H1 (cell line): ENCODE results near the gene KXD1. TPM values are rescaled to one million over a fixed set of nuclear protein-coding genes. Genes with fewer than 3 reads are reported as not detected.

Source experiments
- CTCF ChIA-PET: fragments of 300-600 bp; sonication (Branson Sonifier 250); formaldehyde crosslinking; loops from one replicate; lab custom pipeline; 2021; ENCODE audit not compliant: partially characterized antibody; lab: Charles Lee
- POLR2A ChIA-PET: fragments of 300-600 bp; sonication (Branson Sonifier 250); formaldehyde crosslinking; loops from one replicate; lab custom pipeline; 2021; ENCODE audit warnings: inconsistent platforms; ENCODE audit not compliant: partially characterized antibody; lab: Charles Lee
- DNase-seq, 2 experiments: peaks; one replicate each; pipeline versions ENCODE4 v3.0.0 to v3.0.0-alpha.2; 2010 to 2022; ENCODE audit warnings: low spot score in 2 of 2, low read depth in 1 of 2, mixed read lengths in 1 of 2
- FAIRE-seq: peaks from 2 replicates; lab custom pipeline; 2011; peaks lifted over from hg19 to GRCh38; lab: Jason Lieb, UNC
- H2AFZ ChIP-seq: 2 replicates; pipeline ENCODE4 v1.8.1; 2012; ENCODE audit warnings: low read length, inconsistent platforms
- H2AK5ac ChIP-seq: 2 replicates; pipeline ENCODE4 v1.6.1; 2013; ENCODE audit warnings: low read depth, low read length
- H2BK120ac ChIP-seq: replicated peaks from 2 replicates; pipeline ENCODE3; 2013; ENCODE audit warnings: low read depth, low read length, inconsistent platforms
- H2BK12ac ChIP-seq: 2 replicates; pipeline ENCODE4 v1.6.1; 2013; ENCODE audit warnings: low read depth, low read length
- H2BK15ac ChIP-seq: 2 replicates; pipeline ENCODE4 v1.6.1; 2013; ENCODE audit warnings: low read length
- H2BK20ac ChIP-seq: 2 replicates; pipeline ENCODE4 v1.6.1; 2013; ENCODE audit warnings: low read length
- H2BK5ac ChIP-seq: 2 replicates; pipeline ENCODE4 v1.6.1; 2013; ENCODE audit warnings: low read depth, low read length
- H3K14ac ChIP-seq: 2 replicates; pipeline ENCODE4 v1.6.1; 2013; ENCODE audit warnings: inconsistent platforms; ENCODE audit not compliant: insufficient read length
- H3K18ac ChIP-seq: 2 replicates; pipeline ENCODE4 v1.6.1; 2013; ENCODE audit warnings: low read length; ENCODE audit errors: extremely low read depth
- H3K23ac ChIP-seq: 2 replicates; pipeline ENCODE4 v1.6.1; 2013; ENCODE audit warnings: inconsistent platforms; ENCODE audit not compliant: insufficient read length
- H3K23me2 ChIP-seq: 2 replicates; pipeline ENCODE4 v1.6.1; 2013; ENCODE audit warnings: low read depth, low read length
- H3K27ac ChIP-seq: 2 replicates; pipeline ENCODE4 v1.6.1; 2011; ENCODE audit warnings: low read depth, low read length, inconsistent platforms
- H3K27me3 ChIP-seq, 4 experiments: replicated peaks in 1 of 4; 1 replicate in 1 of 4; 2 replicates in 3 of 4; pipeline versions ENCODE4 v1.6.1 to v1.8.1; 2011 to 2013; ENCODE audit warnings: low read length in 3 of 4, mild to moderate bottlenecking in 3 of 4, inconsistent platforms in 2 of 4, mixed read lengths in 2 of 4, moderate library complexity in 1 of 4; ENCODE audit not compliant: control insufficient read depth in 3 of 4, insufficient read depth in 3 of 4; ENCODE audit errors: extremely low read depth in 1 of 4
- H3K36me3 ChIP-seq, 4 experiments: 2 replicates each; pipeline versions ENCODE4 v1.6.1 to v1.8.1; 2011 to 2013; ENCODE audit warnings: mild to moderate bottlenecking in 4 of 4, low read length in 3 of 4, moderate library complexity in 2 of 4, control low read depth in 1 of 4, inconsistent platforms in 1 of 4; ENCODE audit not compliant: insufficient read depth in 4 of 4, control insufficient read depth in 2 of 4
- H3K4ac ChIP-seq: replicated peaks from 2 replicates; pipeline ENCODE3; 2013; ENCODE audit warnings: low read length, low read depth, mixed read lengths, inconsistent platforms; ENCODE audit not compliant: insufficient read length
- H3K4me1 ChIP-seq, 4 experiments: replicated peaks in 1 of 4; 1 replicate in 1 of 4; 2 replicates in 3 of 4; pipeline versions ENCODE4 v1.6.1 to v1.8.1; 2011 to 2013; ENCODE audit warnings: low read length in 3 of 4, inconsistent platforms in 2 of 4, mixed read lengths in 1 of 4; ENCODE audit not compliant: insufficient read depth in 4 of 4, control insufficient read depth in 3 of 4
- H3K4me2 ChIP-seq, 2 experiments: 2 replicates each; pipeline versions ENCODE4 v1.6.1 to v1.8.1; 2011 to 2013; ENCODE audit warnings: low read depth in 2 of 2, low read length in 2 of 2, control low read depth in 1 of 2, inconsistent platforms in 1 of 2, mild to moderate bottlenecking in 1 of 2; ENCODE audit not compliant: insufficient read depth in 1 of 2
- H3K4me3 ChIP-seq, 4 experiments: fragments of 200-600, 300-600 bp in 1 of 4; sonication (generic), shearing (Covaris generic), sonication (Bioruptor Twin) in 1 of 4; 2 replicates each; pipeline versions ENCODE4 v1.5.1 to v1.8.1; 2011 to 2016; ENCODE audit warnings: low read length in 4 of 4, low read depth in 3 of 4, control low read depth in 2 of 4, inconsistent platforms in 2 of 4, mild to moderate bottlenecking in 2 of 4, mixed read lengths in 1 of 4, moderate library complexity in 1 of 4; ENCODE audit not compliant: insufficient read depth in 2 of 4; ENCODE audit errors: extremely low read depth in 1 of 4
- H3K56ac ChIP-seq: replicated peaks from 2 replicates; pipeline ENCODE3; 2013; ENCODE audit warnings: low read depth, mild to moderate bottlenecking, mixed read lengths, low read length, inconsistent platforms; ENCODE audit not compliant: insufficient read length
- H3K79me1 ChIP-seq: 2 replicates; pipeline ENCODE4 v1.6.1; 2013; ENCODE audit warnings: low read depth, low read length, control low read depth
- H3K79me2 ChIP-seq, 2 experiments: 2 replicates each; pipeline versions ENCODE4 v1.6.1 to v1.8.1; 2012 to 2013; ENCODE audit warnings: low read length in 2 of 2, mild to moderate bottlenecking in 2 of 2, inconsistent platforms in 1 of 2; ENCODE audit not compliant: insufficient read depth in 2 of 2, control insufficient read depth in 1 of 2
- H3K9ac ChIP-seq, 4 experiments: replicated peaks in 1 of 4; 1 replicate in 1 of 4; 2 replicates in 3 of 4; pipeline versions ENCODE4 v1.6.1 to v1.8.1; 2011 to 2013; ENCODE audit warnings: low read depth in 3 of 4, low read length in 3 of 4, control low read depth in 2 of 4, mild to moderate bottlenecking in 2 of 4, moderate library complexity in 2 of 4, inconsistent platforms in 1 of 4; ENCODE audit errors: extremely low read depth in 1 of 4
- H3K9me3 ChIP-seq, 2 experiments: 2 replicates each; pipeline versions ENCODE4 v1.6.1 to v1.8.1; 2012 to 2013; ENCODE audit warnings: mild to moderate bottlenecking in 2 of 2, moderate library complexity in 2 of 2, control low read depth in 1 of 2, inconsistent platforms in 1 of 2, low read depth in 1 of 2, low read length in 1 of 2, mixed read lengths in 1 of 2; ENCODE audit not compliant: insufficient read depth in 2 of 2
- H4K20me1 ChIP-seq, 2 experiments: replicated peaks in 1 of 2; 2 replicates each; pipeline versions ENCODE3 to v1.8.1; 2011 to 2013; ENCODE audit warnings: inconsistent platforms in 2 of 2, low read length in 2 of 2, mild to moderate bottlenecking in 1 of 2; ENCODE audit not compliant: insufficient read depth in 2 of 2, control insufficient read depth in 1 of 2
- H4K5ac ChIP-seq: 2 replicates; pipeline ENCODE4 v1.6.1; 2013; ENCODE audit warnings: low read length, low read depth, mixed read lengths, inconsistent platforms; ENCODE audit not compliant: insufficient read length
- H4K8ac ChIP-seq: 2 replicates; pipeline ENCODE4 v1.8.0; 2013; ENCODE audit warnings: mild to moderate bottlenecking, moderate library complexity, low read length, inconsistent platforms; ENCODE audit not compliant: insufficient read depth; ENCODE audit errors: extremely low read depth
- H4K91ac ChIP-seq: replicated peaks from 2 replicates; pipeline ENCODE3; 2013; ENCODE audit warnings: low read length, mixed read lengths, inconsistent platforms; ENCODE audit not compliant: insufficient read length
- NANOG ChIP-seq: IDR thresholded peaks from 2 replicates; pipeline ENCODE4 v1.6.1; 2011; ENCODE audit warnings: low read length, low read depth, mild to moderate bottlenecking, inconsistent platforms; ENCODE audit not compliant: insufficient read depth, poor library complexity, severe bottlenecking
- PHF8 ChIP-seq: fragments of 200-600 bp; sonication (generic); conservative IDR thresholded peaks from 2 replicates; pipeline ENCODE4 v1.7.1; 2012; ENCODE audit warnings: low read depth, mild to moderate bottlenecking, inconsistent platforms, low read length, moderate library complexity
- RAD21 ChIP-seq, 2 experiments: IDR thresholded peaks in 1 of 2; conservative IDR thresholded peaks in 1 of 2; 2 replicates each; pipeline ENCODE4 v1.6.1; 2011; ENCODE audit warnings: low read depth in 2 of 2, low read length in 2 of 2, improper control_type of control experiment in 1 of 2, inconsistent platforms in 1 of 2, mild to moderate bottlenecking in 1 of 2, moderate library complexity in 1 of 2
- WGBS, 2 experiments: shearing (Covaris generic) in 1 of 2; methylation state at CpG; one replicate each; pipeline versions ENCODE4 v1.1.6 to v1.1.7; 2013 to 2015; ENCODE audit warnings: low lambda C conversion rate in 2 of 2, mixed read lengths in 2 of 2, inconsistent platforms in 1 of 2, low coverage in 1 of 2, missing lambda C conversion rate in 1 of 2; ENCODE audit not compliant: insufficient replicate concordance in 2 of 2, insufficient coverage in 1 of 2, insufficient read length in 1 of 2; ENCODE audit errors: extremely low coverage in 1 of 2, missing lambda C conversion rate in 1 of 2; 5-methylcytosine and 5-hydroxymethylcytosine counted together
- polyA plus RNA-seq, 7 experiments: library from polyadenylated mRNA; depleted of rRNA in 3 of 7; stranded (reverse) in 5 of 7; unstranded in 2 of 7; fragments of >200 nt in 5 of 7; fragments of 200-250 nt in 2 of 7; gene quantifications; 1 replicate in 5 of 7; 2 replicates in 1 of 7; 4 replicates in 1 of 7; pipeline versions ENCODE4 v1.2.1 to v1.2.3, GENCODE V29; 2011 to 2013; ENCODE audit warnings: missing spikeins in 2 of 7, mixed read lengths in 2 of 7
- total RNA-seq: library from RNA; stranded (reverse); fragmentation: NEBNext Ultra II Directional; extraction: Animal tissue kit (Norgen Biotek cat#: 25700); gene quantifications from 2 replicates; pipeline ENCODE4 v1.2.1, GENCODE V29; 2021

KXD1 gene
- total and polyA plus RNA-seq, 2 of the 8 experiments (the other 6 are each of a cell fraction or from before 2014, with no cell fraction given): 115 to 267 TPM

- no peak for FAIRE-seq
- Histone ChIP-seq H3K9ac (no peak overlapping the region), H3K79me1 (no peaks in the 10 kb centered on the region), H3K36me3 (peaks cover 0 to 17% (median 0%) of the 10 kb centered on the region in 4 experiments; a peak in 1 of 8 replicates), H2BK120ac (peak overlapping the region; percentile 75), H4K5ac (no peak overlapping the region), H3K23ac (no peak overlapping the region), H4K20me1 (peaks cover 0 to 17% of the 10 kb centered on the region in 2 experiments), H3K27ac (no peak overlapping the region), H2BK12ac (peak overlapping the region; percentile 68; the same call in 1 of the 2 replicates), H3K4ac (peak overlapping the region; percentile 90), H2BK20ac (peak overlapping the region; percentile 72; the same call in 1 of the 2 replicates), H3K9me3 (no peaks in the 10 kb centered on the region), H3K4me1 (peaks cover 28 to 56% (median 38%) of the 10 kb centered on the region in 4 experiments), H3K23me2 (peaks cover 24% of the 10 kb centered on the region), H2AFZ (no peak overlapping the region), H3K4me2 (peak overlapping the region; percentile 80 to 95), H2AK5ac (peak overlapping the region; percentile 77; the same call in 1 of the 2 replicates), H4K91ac (peak overlapping the region; percentile 96), H3K79me2 (no peaks in the 10 kb centered on the region), H4K8ac (peak overlapping the region; percentile 63), H2BK15ac (peak overlapping the region; percentile 74), H3K4me3 (peak overlapping the region in 3 of 4 experiments; percentile 1 to 75 (median 3); a peak in 2 of 8 replicates), H2BK5ac (peak overlapping the region; percentile 94; the same call in 1 of the 2 replicates), H3K27me3 (peaks cover 81 to 96% (median 92%) of the 10 kb centered on the region in 4 experiments), H3K14ac (no peak overlapping the region), H3K56ac (no peak overlapping the region), H3K18ac (peak overlapping the region; percentile 86; the same call in 1 of the 2 replicates)
- 32% methylated on average over 3 of the region's 3 CpGs; no CpG with 5 or more reads in 1 of the 2 experiments for WGBS, 2 experiments
- no peak for TF ChIP-seq RAD21 (IDR thresholded peaks at IDR 0.05 in 1 of 2, conservative IDR thresholded peaks at IDR 0.05 in 1 of 2; ENCODE audit: low read depth in 2 of 2, low read length in 2 of 2)
- no peak for TF ChIP-seq PHF8
- TF ChIP-seq NANOG: no peak
- no peak for DNase-seq
- POLR2A ChIA-PET: interaction anchor here (0.7 to 1.3 kb wide), 6 partner anchors 9 to 65 kb away, joined by 3 to 4 read pairs (median 3); no protein-coding TSS in a partner anchor
- CTCF ChIA-PET: interaction anchor here (0.5 to 1.7 kb wide), 7 partner anchors 11 to 134 kb away, joined by 3 to 5 read pairs (median 3); no protein-coding TSS in a partner anchor
These were observed 52.5 kb downstream of the KXD1 start for GRCh38 chr19:18610245-18610555.
